Liver (tissue), 3 donors: ENCODE results near the gene PARP3.

Experiments used
- CTCF ChIP-seq: fragments of 150-350 bp; IDR thresholded peaks from 2 replicates; pipeline ENCODE4 v1.5.1; 2017; ENCODE audit warnings: improper control_type of control experiment, low read depth, low read length; ENCODE audit not compliant: missing input control
- EGR1 ChIP-seq, 2 donors: IDR thresholded peaks; 2 replicates each; pipeline ENCODE4 v1.6.1; 2016 to 2018; ENCODE audit warnings: antibody characterized with exemption in 2 of 2, low read depth in 2 of 2
- GABPA ChIP-seq, 2 donors: IDR thresholded peaks in 1 of 2; conservative IDR thresholded peaks in 1 of 2; 2 replicates each; pipeline ENCODE4 v1.6.1; 2016; ENCODE audit warnings: antibody characterized with exemption in 2 of 2, mild to moderate bottlenecking in 1 of 2, moderate library complexity in 1 of 2
- RAD21 ChIP-seq, 2 donors: IDR thresholded peaks; 2 replicates each; pipeline ENCODE4 v1.6.1; 2016; ENCODE audit warnings: antibody characterized with exemption in 2 of 2, mild to moderate bottlenecking in 2 of 2
- SP1 ChIP-seq: IDR thresholded peaks from 2 replicates; pipeline ENCODE4 v1.6.1; 2018; ENCODE audit warnings: antibody characterized with exemption, mild to moderate bottlenecking
- TAF1 ChIP-seq: conservative IDR thresholded peaks from 2 replicates; pipeline ENCODE4 v1.6.1; 2016; ENCODE audit warnings: antibody characterized with exemption, mild to moderate bottlenecking
- YY1 ChIP-seq: IDR thresholded peaks from 2 replicates; pipeline ENCODE4 v1.6.1; 2016; ENCODE audit warnings: antibody characterized with exemption, mild to moderate bottlenecking
- TF ChIP-seq, protein P1 (sequence below): IDR thresholded peaks from 2 replicates; pipeline ENCODE4 v1.6.1; 2016; ENCODE audit warnings: antibody characterized with exemption, mild to moderate bottlenecking
- donor health status: healthy.
- donor health status: healthy.

GRCh38 chr3:51934139-51934850, 7.9 kb upstream of the PARP3 start:
- TF ChIP-seq, protein P1, sequence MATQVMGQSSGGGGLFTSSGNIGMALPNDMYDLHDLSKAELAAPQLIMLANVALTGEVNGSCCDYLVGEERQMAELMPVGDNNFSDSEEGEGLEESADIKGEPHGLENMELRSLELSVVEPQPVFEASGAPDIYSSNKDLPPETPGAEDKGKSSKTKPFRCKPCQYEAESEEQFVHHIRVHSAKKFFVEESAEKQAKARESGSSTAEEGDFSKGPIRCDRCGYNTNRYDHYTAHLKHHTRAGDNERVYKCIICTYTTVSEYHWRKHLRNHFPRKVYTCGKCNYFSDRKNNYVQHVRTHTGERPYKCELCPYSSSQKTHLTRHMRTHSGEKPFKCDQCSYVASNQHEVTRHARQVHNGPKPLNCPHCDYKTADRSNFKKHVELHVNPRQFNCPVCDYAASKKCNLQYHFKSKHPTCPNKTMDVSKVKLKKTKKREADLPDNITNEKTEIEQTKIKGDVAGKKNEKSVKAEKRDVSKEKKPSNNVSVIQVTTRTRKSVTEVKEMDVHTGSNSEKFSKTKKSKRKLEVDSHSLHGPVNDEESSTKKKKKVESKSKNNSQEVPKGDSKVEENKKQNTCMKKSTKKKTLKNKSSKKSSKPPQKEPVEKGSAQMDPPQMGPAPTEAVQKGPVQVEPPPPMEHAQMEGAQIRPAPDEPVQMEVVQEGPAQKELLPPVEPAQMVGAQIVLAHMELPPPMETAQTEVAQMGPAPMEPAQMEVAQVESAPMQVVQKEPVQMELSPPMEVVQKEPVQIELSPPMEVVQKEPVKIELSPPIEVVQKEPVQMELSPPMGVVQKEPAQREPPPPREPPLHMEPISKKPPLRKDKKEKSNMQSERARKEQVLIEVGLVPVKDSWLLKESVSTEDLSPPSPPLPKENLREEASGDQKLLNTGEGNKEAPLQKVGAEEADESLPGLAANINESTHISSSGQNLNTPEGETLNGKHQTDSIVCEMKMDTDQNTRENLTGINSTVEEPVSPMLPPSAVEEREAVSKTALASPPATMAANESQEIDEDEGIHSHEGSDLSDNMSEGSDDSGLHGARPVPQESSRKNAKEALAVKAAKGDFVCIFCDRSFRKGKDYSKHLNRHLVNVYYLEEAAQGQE, result no peak
- TF ChIP-seq RAD21 (IDR thresholded peaks at IDR 0.05), result no peak
- TF ChIP-seq CTCF, result no peak
- TF ChIP-seq EGR1 (IDR thresholded peaks at IDR 0.05; ENCODE audit: low read depth in 2 of 2), result no peak
- no peak for TF ChIP-seq TAF1
- no peak for TF ChIP-seq GABPA (IDR thresholded peaks at IDR 0.05 in 1 of 2, conservative IDR thresholded peaks at IDR 0.05 in 1 of 2)
- no peak for TF ChIP-seq YY1
- no peak for TF ChIP-seq SP1
